PC-3 (cell line): ENCODE measurements around the gene SNED1. TPM values are rescaled to one million over a fixed set of nuclear protein-coding genes. Genes with fewer than 3 reads are reported as not detected.

Experiments used
- ATAC-seq: fragments of 200-7000 bp; cut with Tn5 transposase; 2 replicates; pipeline ENCODE4 v1.9.1; 2020; ENCODE audit warnings: mild to moderate bottlenecking, moderate library complexity
- BruUV-seq: library from RNA; stranded (reverse); fragments of 400-500 nt; replicated peaks from 2 replicates; lab custom pipeline; 2021; lab: Mats Ljungman, UMichigan
- CTCF ChIA-PET: fragments of 300-600 bp; sonication (Branson Sonifier 250); formaldehyde crosslinking; loops from one replicate; lab custom pipeline; 2022; ENCODE audit warnings: antibody characterized with exemption; lab: Charles Lee
- POLR2A ChIA-PET: fragments of 300-600 bp; sonication (Branson Sonifier 250); formaldehyde crosslinking; loops from one replicate; lab custom pipeline; 2022; ENCODE audit warnings: antibody characterized with exemption; ENCODE audit not compliant: unreplicated experiment; lab: Charles Lee
- DNase-seq: peaks from one replicate; pipeline ENCODE4 v3.0.0-alpha.2; 2015
- H2AFZ ChIP-seq: fragments of 300-600 bp; sonication (generic); 2 replicates; pipeline ENCODE4 v1.6.0; 2016; ENCODE audit warnings: antibody characterized with exemption, low read length
- H3F3A ChIP-seq: fragments of 300-600 bp; sonication (generic); one replicate; pipeline ENCODE4 v1.6.0; 2017; ENCODE audit warnings: antibody characterized with exemption, low read length, control low read depth, mild to moderate bottlenecking; ENCODE audit not compliant: unreplicated experiment
- H3K27ac ChIP-seq: fragments of 300-600 bp; sonication (generic); 2 replicates; pipeline ENCODE4 v1.5.1; 2016; ENCODE audit warnings: mild to moderate bottlenecking, low read length
- H3K27me3 ChIP-seq: fragments of 300-600 bp; sonication (generic); 2 replicates; pipeline ENCODE4 v1.6.1; 2016; ENCODE audit warnings: low read length, mixed read lengths
- H3K36me3 ChIP-seq: fragments of 300-600 bp; sonication (generic); 2 replicates; pipeline ENCODE4 v1.6.1; 2016; ENCODE audit warnings: low read depth, mixed run types, low read length, mixed read lengths
- H3K4me1 ChIP-seq: fragments of 300-600 bp; sonication (generic); 2 replicates; pipeline ENCODE4 v1.5.1; 2016; ENCODE audit warnings: low read length; ENCODE audit not compliant: insufficient read depth
- H3K4me2 ChIP-seq: fragments of 300-600 bp; sonication (generic); 2 replicates; pipeline ENCODE4 v1.6.0; 2016; ENCODE audit warnings: low read length
- H3K4me3 ChIP-seq: fragments of 300-600 bp; sonication (generic); 2 replicates; pipeline ENCODE4 v1.5.1; 2016; ENCODE audit warnings: mild to moderate bottlenecking, low read length, mixed read lengths
- H3K79me2 ChIP-seq: fragments of 300-600 bp; sonication (generic); 2 replicates; pipeline ENCODE4 v1.6.1; 2017; ENCODE audit warnings: low read length, mixed read lengths
- H3K9ac ChIP-seq: fragments of 300-600 bp; sonication (generic); 2 replicates; pipeline ENCODE4 v1.6.0; 2016; ENCODE audit warnings: mild to moderate bottlenecking, low read length
- H3K9me2 ChIP-seq: fragments of 300-600 bp; sonication (generic); replicated peaks from 2 replicates; pipeline ENCODE4 v1.6.1; 2016; ENCODE audit warnings: mixed run types, low read length, mixed read lengths
- H3K9me3 ChIP-seq: fragments of 300-600 bp; sonication (generic); 2 replicates; pipeline ENCODE4 v1.6.1; 2016; ENCODE audit warnings: low read length, mixed read lengths
- H4K20me1 ChIP-seq: fragments of 300-600 bp; sonication (generic); 2 replicates; pipeline ENCODE4 v1.6.1; 2016; ENCODE audit warnings: low read length, mixed read lengths
- EZH2 ChIP-seq: fragments of 300-600 bp; sonication (generic); IDR thresholded peaks from one replicate; pipeline ENCODE4 v1.6.1; 2017; ENCODE audit warnings: antibody characterized with exemption, mild to moderate bottlenecking, low read length; ENCODE audit not compliant: unreplicated experiment
- EZH2phosphoT487 ChIP-seq: fragments of 300-600 bp; sonication (generic); IDR thresholded peaks from 2 replicates; pipeline ENCODE4 v1.6.1; 2018; ENCODE audit warnings: mild to moderate bottlenecking, antibody characterized with exemption, low read length, borderline replicate concordance
- intact Hi-C: fragments of 100-400 bp; cut with micrococcal nuclease; formaldehyde crosslinking; loops from 2 replicates; pipeline ENCODE4 v1.9.0; 2023
- total RNA-seq: library from RNA; depleted of rRNA; stranded (reverse); fragments of >200 nt; gene quantifications from 2 replicates; pipeline ENCODE4 v1.2.3, GENCODE V29; 2014
- TF ChIP-seq, protein P1 (sequence below): fragments of 300-600 bp; sonication (generic); conservative IDR thresholded peaks from 2 replicates; pipeline ENCODE4 v1.5.1; 2017; ENCODE audit warnings: antibody characterized with exemption, low read depth, mild to moderate bottlenecking, low read length

Gene SNED1
- total RNA-seq, 1 experiment from 2014 or later: 0.66 TPM

DNA sequence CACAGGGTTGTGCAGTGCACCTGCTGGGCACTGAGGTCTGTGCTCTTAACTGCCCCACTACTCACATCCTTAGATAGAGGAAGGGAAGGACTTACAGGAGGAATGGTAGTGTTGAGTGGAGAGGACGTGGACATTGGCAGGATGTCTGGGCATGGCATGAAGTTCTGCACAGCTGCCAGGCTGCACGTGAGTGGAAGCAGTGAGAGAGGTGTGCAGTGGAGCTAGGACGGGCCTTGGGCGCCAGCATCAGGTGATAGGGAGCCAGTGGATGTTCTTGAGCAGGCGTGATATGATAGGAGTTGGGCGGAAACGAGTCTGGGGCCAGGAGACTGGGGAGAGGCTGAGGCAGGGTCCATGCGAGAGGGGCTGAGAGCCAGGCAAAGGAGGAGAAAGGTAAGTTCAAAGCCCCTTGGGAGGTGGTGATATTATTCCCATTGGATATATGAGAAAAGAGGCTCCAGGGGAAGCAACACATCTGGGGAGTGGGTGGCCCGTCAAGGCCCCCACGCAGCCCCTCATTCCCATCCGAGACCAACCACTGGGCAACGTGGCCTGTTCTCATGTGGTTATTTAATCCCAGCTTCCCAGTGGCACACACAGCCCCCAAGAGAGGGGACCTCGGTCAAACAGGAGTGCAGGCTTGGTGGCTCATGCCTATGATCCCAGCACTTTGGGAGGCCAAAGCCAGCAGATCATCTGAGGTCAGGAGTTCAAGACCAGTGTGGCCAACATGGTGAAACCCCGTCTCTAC, 45.7 kb upstream of the SNED1 start:
- Histone ChIP-seq H3K9ac (no peak overlapping the region), H3K36me3 (no peaks in the 10 kb centered on the region), H3K4me3 (no peak overlapping the region), H3K4me1 (no peaks in the 10 kb centered on the region), H3K79me2 (no peaks in the 10 kb centered on the region), H3K9me3 (no peaks in the 10 kb centered on the region), H4K20me1 (no peaks in the 10 kb centered on the region), H2AFZ (no peak overlapping the region), H3K4me2 (no peak overlapping the region), H3K9me2 (no peaks in the 10 kb centered on the region), H3K27ac (no peak overlapping the region), H3F3A (no peaks in the 10 kb centered on the region), H3K27me3 (peaks cover 41% of the 10 kb centered on the region)
- TF ChIP-seq EZH2 (no peak), EZH2phosphoT487 (no peak)
- TF ChIP-seq, protein P1, sequence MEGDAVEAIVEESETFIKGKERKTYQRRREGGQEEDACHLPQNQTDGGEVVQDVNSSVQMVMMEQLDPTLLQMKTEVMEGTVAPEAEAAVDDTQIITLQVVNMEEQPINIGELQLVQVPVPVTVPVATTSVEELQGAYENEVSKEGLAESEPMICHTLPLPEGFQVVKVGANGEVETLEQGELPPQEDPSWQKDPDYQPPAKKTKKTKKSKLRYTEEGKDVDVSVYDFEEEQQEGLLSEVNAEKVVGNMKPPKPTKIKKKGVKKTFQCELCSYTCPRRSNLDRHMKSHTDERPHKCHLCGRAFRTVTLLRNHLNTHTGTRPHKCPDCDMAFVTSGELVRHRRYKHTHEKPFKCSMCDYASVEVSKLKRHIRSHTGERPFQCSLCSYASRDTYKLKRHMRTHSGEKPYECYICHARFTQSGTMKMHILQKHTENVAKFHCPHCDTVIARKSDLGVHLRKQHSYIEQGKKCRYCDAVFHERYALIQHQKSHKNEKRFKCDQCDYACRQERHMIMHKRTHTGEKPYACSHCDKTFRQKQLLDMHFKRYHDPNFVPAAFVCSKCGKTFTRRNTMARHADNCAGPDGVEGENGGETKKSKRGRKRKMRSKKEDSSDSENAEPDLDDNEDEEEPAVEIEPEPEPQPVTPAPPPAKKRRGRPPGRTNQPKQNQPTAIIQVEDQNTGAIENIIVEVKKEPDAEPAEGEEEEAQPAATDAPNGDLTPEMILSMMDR: no peak
- no TSS peak for BruUV-seq
- intact Hi-C loops: no loop called here
- ChIA-PET POLR2A (no interaction called here), CTCF (no interaction called here)
- no peak for DNase-seq
- no peak for ATAC-seq

DNA sequence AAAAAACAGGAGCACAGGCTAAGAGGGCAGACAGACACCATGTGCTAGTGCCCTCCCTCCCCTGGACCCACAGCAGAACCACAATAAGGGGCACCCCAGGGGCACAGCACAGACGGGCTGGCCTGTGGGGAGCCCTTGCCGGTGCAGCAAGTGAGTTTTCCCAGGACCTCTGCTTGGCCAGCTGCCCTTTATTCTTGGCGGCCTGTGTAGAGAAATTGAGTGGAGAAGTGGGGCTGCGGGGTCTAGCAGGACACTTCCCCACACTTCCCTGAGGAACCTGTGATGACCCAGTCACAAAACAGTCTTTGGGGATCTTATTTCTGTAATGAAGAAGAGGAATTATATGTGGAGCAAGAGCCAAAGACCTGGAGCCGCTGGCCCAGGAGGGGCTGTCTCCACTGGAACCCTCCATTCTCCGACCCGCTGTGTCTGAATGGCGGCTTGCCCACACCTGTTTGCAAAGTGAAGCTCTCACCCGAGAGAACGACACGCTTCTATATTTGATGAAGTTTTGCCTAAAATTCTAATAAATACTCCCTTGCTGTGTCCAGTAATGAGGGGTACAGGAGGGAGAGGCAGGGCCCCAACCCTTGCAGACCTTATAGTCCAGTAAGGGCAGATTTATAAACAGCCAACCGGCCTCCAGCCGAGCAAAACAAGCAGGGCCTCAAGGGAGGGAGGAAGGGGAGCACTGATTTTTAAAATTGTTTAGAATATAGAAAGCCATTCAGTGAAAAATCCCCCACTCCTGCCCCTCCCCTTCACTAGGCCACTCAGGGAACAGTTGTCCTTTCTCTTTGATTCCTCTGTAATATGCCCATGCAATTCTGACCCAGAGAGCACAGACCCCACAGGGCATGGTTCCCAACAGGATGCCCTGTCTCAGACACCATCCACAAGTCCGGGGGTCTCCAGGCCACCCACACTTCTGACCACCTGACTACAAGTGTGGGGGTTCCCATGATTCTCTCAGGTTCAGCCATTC, 44.7 kb upstream of the SNED1 start:
- BruUV-seq: no TSS peak
- DNase-seq: no peak

More for the DNA sequence above, 44.7 kb upstream of the SNED1 start:
- no peaks in the 10 kb centered on the region for H3K4me1 ChIP-seq
- peaks cover 41% of the 10 kb centered on the region for H3K27me3 ChIP-seq
- no peak overlapping the region for H3K27ac ChIP-seq
- H3K36me3 ChIP-seq: no peaks in the 10 kb centered on the region
- TF ChIP-seq EZH2phosphoT487: no peak
- no peak for TF ChIP-seq EZH2
- TF ChIP-seq, protein P1: no peak
- no peaks in the 10 kb centered on the region for H3K9me2 ChIP-seq
- no peaks in the 10 kb centered on the region for H4K20me1 ChIP-seq
- no peak for ATAC-seq
- ChIA-PET POLR2A (no interaction called here), CTCF (no interaction called here)
- H3K4me3 ChIP-seq: no peak overlapping the region
- no peaks in the 10 kb centered on the region for H3K9me3 ChIP-seq
- no peak overlapping the region for H2AFZ ChIP-seq
- H3F3A ChIP-seq: no peaks in the 10 kb centered on the region
- no peak overlapping the region for H3K9ac ChIP-seq
- no peaks in the 10 kb centered on the region for H3K79me2 ChIP-seq
- intact Hi-C loops: no loop called here
- H3K4me2 ChIP-seq: no peak overlapping the region
